GM20000 (cell line): Measurements from ENCODE around the gene CFAP52.

Experiments
- DNase-seq: peaks from one replicate; pipeline ENCODE4 v3.0.0; 2012; ENCODE audit warnings: low spot score
- TF ChIP-seq, protein P1 (sequence below): IDR thresholded peaks from 2 replicates; pipeline ENCODE4 v1.5.1; 2012; ENCODE audit warnings: mild to moderate bottlenecking, control low read depth; ENCODE audit errors: extremely low read depth, missing control alignments

The CFAP52 gene

GRCh38 chr17:9670596-9670995 lies 94.2 kb downstream of the CFAP52 start:
- DNase-seq = no peak
- TF ChIP-seq, protein P1, sequence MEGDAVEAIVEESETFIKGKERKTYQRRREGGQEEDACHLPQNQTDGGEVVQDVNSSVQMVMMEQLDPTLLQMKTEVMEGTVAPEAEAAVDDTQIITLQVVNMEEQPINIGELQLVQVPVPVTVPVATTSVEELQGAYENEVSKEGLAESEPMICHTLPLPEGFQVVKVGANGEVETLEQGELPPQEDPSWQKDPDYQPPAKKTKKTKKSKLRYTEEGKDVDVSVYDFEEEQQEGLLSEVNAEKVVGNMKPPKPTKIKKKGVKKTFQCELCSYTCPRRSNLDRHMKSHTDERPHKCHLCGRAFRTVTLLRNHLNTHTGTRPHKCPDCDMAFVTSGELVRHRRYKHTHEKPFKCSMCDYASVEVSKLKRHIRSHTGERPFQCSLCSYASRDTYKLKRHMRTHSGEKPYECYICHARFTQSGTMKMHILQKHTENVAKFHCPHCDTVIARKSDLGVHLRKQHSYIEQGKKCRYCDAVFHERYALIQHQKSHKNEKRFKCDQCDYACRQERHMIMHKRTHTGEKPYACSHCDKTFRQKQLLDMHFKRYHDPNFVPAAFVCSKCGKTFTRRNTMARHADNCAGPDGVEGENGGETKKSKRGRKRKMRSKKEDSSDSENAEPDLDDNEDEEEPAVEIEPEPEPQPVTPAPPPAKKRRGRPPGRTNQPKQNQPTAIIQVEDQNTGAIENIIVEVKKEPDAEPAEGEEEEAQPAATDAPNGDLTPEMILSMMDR = no peak

DNA sequence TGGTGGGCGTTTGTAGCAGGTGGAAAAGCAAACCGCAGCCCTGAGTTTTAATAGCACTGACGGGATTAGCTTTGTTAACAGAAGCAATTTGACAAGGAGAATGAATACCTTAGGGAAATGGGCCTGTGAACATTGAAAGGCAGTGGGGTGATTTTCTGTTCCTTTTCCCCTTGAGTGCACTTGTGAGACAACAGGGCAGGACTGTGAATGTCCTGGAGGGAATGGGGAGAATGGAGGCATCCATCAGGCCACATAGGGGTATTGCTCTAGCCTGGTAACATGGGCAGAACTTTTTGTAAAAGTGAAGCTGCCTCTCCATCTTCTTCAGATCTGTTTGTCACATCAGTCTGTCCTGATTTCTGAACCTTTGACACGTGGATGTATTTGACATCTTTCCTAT lies 95.1 kb downstream of the CFAP52 start:
- TF ChIP-seq, protein P1 = no peak
- no peak for DNase-seq

- TF ChIP-seq, protein P1 = no peak
- no peak for DNase-seq
Measured at GRCh38 chr17:9672266-9672665, 95.8 kb downstream of the CFAP52 start.

DNA sequence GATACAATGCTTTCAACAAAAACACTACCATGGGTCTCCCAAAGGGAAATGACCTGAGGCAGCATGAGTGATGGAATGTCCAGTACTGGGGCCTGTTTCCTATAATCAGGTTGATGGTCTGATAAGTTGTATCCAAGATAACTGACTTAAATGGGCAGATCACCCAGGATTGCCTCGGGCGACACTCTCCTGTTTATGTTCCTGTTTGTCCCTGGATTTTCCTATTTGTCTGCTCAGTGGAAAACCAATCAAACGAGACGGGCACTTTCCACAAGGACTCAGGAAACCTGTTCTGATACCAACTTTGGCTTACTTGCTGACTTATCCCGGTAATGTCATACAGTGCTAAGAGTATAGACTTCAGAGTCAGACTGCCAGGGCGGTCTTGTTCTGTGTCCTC lies 96.2 kb downstream of the CFAP52 start:
- TF ChIP-seq, protein P1 = no peak
- DNase-seq = no peak

DNA sequence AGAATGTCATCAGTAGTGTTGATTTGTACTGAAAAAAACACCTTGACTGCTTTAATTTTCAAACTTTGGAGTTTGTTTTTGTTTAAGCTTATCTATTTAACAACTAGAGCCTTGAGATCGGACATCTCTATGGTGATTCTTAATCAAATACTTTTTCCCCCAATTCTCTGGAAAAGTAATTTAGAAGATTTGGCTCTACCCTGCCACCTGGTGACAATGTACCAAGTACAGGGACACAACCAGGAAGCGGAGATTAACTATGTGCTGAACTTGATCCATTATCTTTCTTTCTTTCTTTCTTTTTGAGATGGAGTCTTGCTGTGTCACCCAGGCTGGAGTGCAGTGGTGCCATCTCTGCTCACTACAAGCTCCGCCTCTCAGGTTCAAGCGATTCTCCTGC lies 99.6 kb downstream of the CFAP52 start:
- no peak for DNase-seq
- TF ChIP-seq, protein P1 = no peak

DNA sequence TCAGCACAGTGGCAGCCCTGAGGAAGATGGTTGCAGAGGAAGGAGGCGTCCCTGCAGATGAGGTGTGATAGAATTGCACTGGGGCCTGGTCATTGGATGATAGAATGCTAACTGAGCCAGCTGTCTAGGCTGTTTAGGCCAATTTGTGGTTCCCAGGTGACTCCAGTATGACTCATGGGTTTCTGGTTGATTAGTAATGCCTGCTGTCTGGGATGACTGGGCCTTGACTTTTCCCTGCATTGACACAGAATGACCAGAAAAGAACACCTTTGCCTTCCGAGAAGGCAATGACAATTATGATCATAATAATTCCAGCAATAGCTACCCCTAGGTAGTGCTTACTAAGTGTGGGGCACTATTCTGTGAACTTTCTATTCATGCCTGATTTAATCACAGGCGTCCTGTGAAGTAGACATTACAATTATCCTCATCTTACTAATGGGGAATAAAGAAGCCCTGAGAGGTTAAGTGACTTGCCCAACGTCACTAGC lies 100.4 kb downstream of the CFAP52 start:
- no peak for DNase-seq
- TF ChIP-seq, protein P1 = no peak

DNA sequence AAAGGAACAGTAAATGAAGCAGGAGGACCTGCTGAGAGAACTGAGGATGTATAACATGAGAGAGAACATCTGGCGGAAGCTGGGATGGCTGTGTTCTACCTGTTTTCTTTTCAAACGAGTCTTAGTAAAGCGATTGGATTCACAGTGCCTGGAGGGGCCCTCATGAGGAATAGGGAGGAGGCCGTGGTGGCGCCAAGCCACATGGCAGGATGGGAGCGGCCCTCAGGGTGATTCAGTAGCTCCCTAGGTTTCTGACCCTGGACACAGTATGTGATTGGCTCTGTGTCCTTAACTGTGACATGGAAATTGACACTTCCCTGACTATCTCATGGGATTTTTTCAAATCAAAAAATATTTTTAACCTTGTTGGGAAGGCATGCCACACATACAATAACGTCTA lies 101.0 kb downstream of the CFAP52 start:
- TF ChIP-seq, protein P1 = no peak
- DNase-seq = no peak
